ENCODE data around the gene BFAR. TPM values are rescaled to one million over a fixed set of nuclear protein-coding genes. Genes with fewer than 3 reads are reported as not detected.
"Not testable (repeated sequence)": the region's sequence is repeated elsewhere in the genome, so short reads cannot be mapped to it uniquely, and the experiment has no call there.

BFAR gene
- total and polyA plus RNA-seq, 10 of the 15 experiments (the other 5 are each of a cell fraction or from before 2014, with no cell fraction given) = 34.6 to 62.0 (median 43.4) TPM

- TF ChIP-seq E2F8 (IDR thresholded peaks at IDR 0.05; ENCODE audit: low read depth, partially characterized antibody) (no peak), IKZF1 (conservative IDR thresholded peaks at IDR 0.05) (peak; percentile 78)
Observed at GRCh38 chr16:14629919-14630619, 2.7 kb upstream of the BFAR start, which contains the start of gene PARN (continued).

- WGBS (ENCODE audit: insufficient coverage, insufficient replicate concordance, low lambda C conversion rate, missing lambda C conversion rate) = 97% methylated on average over 29 of the region's 29 CpGs
- ATAC-seq; H3K9me3 ChIP-seq (replicated peaks; ENCODE audit: control insufficient read depth, insufficient read depth, low read length); DNase-seq (ENCODE audit: low read depth, low spot score); H3K36me3 ChIP-seq (ENCODE audit: control insufficient read depth in 2 of 2, insufficient read depth in 2 of 2, low read length in 1 of 2); H4K20me1 ChIP-seq (ENCODE audit: control insufficient read depth, insufficient read depth); BruUV-seq (replicated peaks); FAIRE-seq; H3K27me3 ChIP-seq (replicated peaks in 1 of 2; ENCODE audit: control insufficient read depth in 2 of 2, insufficient read depth in 2 of 2, low read length in 1 of 2); CTCF ChIA-PET: not testable (repeated sequence)
- peak overlapping the region; percentile 74 for H3K27ac ChIP-seq (ENCODE audit: control insufficient read depth, insufficient read depth)
- intact Hi-C loops (cut with micrococcal nuclease; ENCODE audit: unreplicated experiment) = loop anchor here (5.0 kb wide), 2 partner anchors 328 to 673 kb away; no protein-coding TSS in a partner anchor
- peak overlapping the region; percentile 80 for H2AFZ ChIP-seq (ENCODE audit: control insufficient read depth, low read depth, low read length)
- peaks cover 57% of the 10 kb centered on the region for H3K79me2 ChIP-seq (ENCODE audit: control insufficient read depth, insufficient read depth, low read length)
- peaks cover 15% of the 10 kb centered on the region for H3K4me1 ChIP-seq (ENCODE audit: control insufficient read depth, insufficient read depth, low read length)
- ChIA-PET POLR2A (interaction anchor here (0.6 to 2.4 kb wide), 5 partner anchors 14 to 321 kb away, joined by 3 to 14 read pairs (median 4); no protein-coding TSS in a partner anchor), SMC1A (ENCODE audit: uncharacterized antibody, unreplicated experiment) (interaction anchor here (1.2 to 4.1 kb wide), 3 partner anchors 21 to 27 kb away, joined by 5 to 22 read pairs (median 8); no protein-coding TSS in a partner anchor), RAD21 (ENCODE audit: unreplicated experiment) (interaction anchor here (0.7 to 1.9 kb wide), 3 partner anchors 23 to 27 kb away, joined by 3 to 6 read pairs (median 6); no protein-coding TSS in a partner anchor)
- H3K4me3 ChIP-seq = peak overlapping the region; percentile 14; the same call in 1 of the 2 replicates
- in situ Hi-C loops (cut with MboI) = loop anchor here (25.0 kb wide), 2 partner anchors 457 to 1007 kb away; partner anchors contain the start of genes MARF1 and RRN3
- TF ChIP-seq MLLT1 (IDR thresholded peaks at IDR 0.05) = peak; percentile 78
- peak overlapping the region; percentile 93; the same call in 1 of the 2 replicates for H3K9ac ChIP-seq (ENCODE audit: control insufficient read depth, insufficient read depth, low read length)
- peak overlapping the region; percentile 66 for H3K4me2 ChIP-seq (ENCODE audit: control insufficient read depth, insufficient read depth)
Observed at GRCh38 chr16:14630620-14631330, 2.0 kb upstream of the BFAR start.

Measured in GM12878 (cell line).